ENCODE measurements around the gene MCC. TPM values are rescaled to one million over a fixed set of nuclear protein-coding genes. Genes with fewer than 3 reads are reported as not detected.

Gene MCC
- total and polyA plus RNA-seq, 2 donors (not counting 1 experiment from before 2014, with no cell fraction given), result 0.09 to 0.32 TPM

DNA sequence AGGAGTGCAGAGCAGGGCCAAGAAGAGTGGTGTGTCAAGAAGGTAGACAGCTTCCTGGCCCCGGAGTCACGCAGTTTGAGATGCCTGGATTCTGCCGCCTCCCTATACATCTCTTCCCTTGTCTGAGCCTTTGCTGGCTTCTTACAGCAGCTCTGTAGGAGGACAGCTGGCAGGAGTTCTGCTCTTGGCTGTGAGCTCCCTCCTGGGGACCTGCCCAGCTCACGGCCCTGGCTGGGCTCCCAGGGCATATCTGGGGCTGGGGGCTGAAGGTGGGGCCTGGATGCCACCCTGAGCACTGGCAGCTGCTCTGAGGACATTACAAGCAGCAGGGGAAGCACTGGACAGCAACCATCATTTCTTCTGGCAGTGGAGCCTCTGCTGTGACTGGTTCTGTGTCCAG lies 52.7 kb downstream of the MCC start:
- TF ChIP-seq, protein P1, sequence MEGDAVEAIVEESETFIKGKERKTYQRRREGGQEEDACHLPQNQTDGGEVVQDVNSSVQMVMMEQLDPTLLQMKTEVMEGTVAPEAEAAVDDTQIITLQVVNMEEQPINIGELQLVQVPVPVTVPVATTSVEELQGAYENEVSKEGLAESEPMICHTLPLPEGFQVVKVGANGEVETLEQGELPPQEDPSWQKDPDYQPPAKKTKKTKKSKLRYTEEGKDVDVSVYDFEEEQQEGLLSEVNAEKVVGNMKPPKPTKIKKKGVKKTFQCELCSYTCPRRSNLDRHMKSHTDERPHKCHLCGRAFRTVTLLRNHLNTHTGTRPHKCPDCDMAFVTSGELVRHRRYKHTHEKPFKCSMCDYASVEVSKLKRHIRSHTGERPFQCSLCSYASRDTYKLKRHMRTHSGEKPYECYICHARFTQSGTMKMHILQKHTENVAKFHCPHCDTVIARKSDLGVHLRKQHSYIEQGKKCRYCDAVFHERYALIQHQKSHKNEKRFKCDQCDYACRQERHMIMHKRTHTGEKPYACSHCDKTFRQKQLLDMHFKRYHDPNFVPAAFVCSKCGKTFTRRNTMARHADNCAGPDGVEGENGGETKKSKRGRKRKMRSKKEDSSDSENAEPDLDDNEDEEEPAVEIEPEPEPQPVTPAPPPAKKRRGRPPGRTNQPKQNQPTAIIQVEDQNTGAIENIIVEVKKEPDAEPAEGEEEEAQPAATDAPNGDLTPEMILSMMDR (IDR thresholded peaks at IDR 0.05), result no peak
- no peak for TF ChIP-seq EZH2 (IDR thresholded peaks at IDR 0.05; ENCODE audit: borderline replicate concordance, insufficient read depth, low read depth, low read length, poor library complexity, severe bottlenecking)
- no peaks in the 10 kb centered on the region for H3K9me3 Mint-ChIP-seq (ENCODE audit: insufficient read depth)
- H3K27me3 Mint-ChIP-seq, result no peaks in the 10 kb centered on the region
- Histone ChIP-seq H3K9ac (ENCODE audit: low read length) (no peak overlapping the region), H3K27me3 (replicated peaks in 1 of 4; ENCODE audit: control extremely low read depth in 1 of 4, control insufficient read depth in 3 of 4, insufficient read depth in 4 of 4, low read length in 3 of 4) (peaks cover 0 to 3% (median 1%) of the 10 kb centered on the region in 4 experiments), H3K4me3 (ENCODE audit: control extremely low read depth in 1 of 5, extremely low read depth in 1 of 5, insufficient read depth in 1 of 5, low read depth in 2 of 5, low read length in 4 of 5) (no peak overlapping the region), H3K79me2 (ENCODE audit: control insufficient read depth, insufficient read depth, low read length) (no peaks in the 10 kb centered on the region), H3K4me1 (ENCODE audit: control insufficient read depth in 2 of 2, insufficient read depth in 2 of 2, low read length in 2 of 2) (no peaks in the 10 kb centered on the region), H2AFZ (ENCODE audit: insufficient read depth, low read depth, low read length, poor library complexity, severe bottlenecking) (no peak overlapping the region), H3K4me2 (replicated peaks; ENCODE audit: low read depth, low read length, poor library complexity, severe bottlenecking) (no peak overlapping the region), H3K9me3 (ENCODE audit: control extremely low read depth in 1 of 3, control insufficient read depth in 2 of 3, insufficient read depth in 1 of 3, low read length in 2 of 3) (no peaks in the 10 kb centered on the region), H3K36me3 (replicated peaks in 1 of 2; ENCODE audit: control extremely low read depth in 1 of 2, control insufficient read depth in 1 of 2, extremely low read depth in 1 of 2, insufficient read depth in 2 of 2, low read length in 1 of 2) (no peaks in the 10 kb centered on the region), H4K20me1 (ENCODE audit: control insufficient read depth, insufficient read depth, low read length, poor library complexity, severe bottlenecking) (no peaks in the 10 kb centered on the region), H3K27ac (ENCODE audit: low read length in 2 of 2) (no peak overlapping the region)
- intact Hi-C loops (cut with micrococcal nuclease), result no loop called here
- ChIA-PET CTCF (no interaction called here), POLR2A (no interaction called here)
- no peak overlapping the region for H3K27ac Mint-ChIP-seq
- H3K4me1 Mint-ChIP-seq, result no peaks in the 10 kb centered on the region
- WGBS (ENCODE audit: insufficient coverage), result 83% methylated on average over 4 of the region's 4 CpGs
- no peak for DNase-seq
- H3K4me3 Mint-ChIP-seq, result no peak overlapping the region
- no peak for ATAC-seq (ENCODE audit: low read depth)

DNA sequence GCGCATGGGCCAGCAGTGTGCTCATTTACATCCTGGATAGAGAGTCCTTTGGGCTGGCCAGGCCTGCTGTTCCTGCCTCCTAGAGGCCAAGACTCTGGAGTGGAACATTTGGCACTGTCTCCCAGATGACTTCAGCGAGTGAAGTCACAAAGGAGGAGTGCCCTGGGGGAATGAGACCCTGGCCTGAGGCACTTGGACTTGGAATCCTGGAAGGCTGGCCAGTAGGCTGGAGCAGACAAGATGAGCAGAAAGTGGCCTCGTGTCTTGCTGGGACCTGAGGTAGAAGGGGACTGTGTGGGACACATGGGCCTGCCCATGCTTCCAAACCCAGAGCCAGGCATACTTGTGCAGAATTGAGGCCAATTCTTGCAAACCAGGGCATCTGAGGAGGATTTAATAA lies 53.4 kb downstream of the MCC start, which contains the start of gene TSSK1B:
TSSK1B (minus strand) TSS at position 101 of the 400 bp plus-strand sequence. CDS start 150 bp downstream, outside the sequence.
- 73% methylated on average over 3 of the region's 3 CpGs for WGBS (ENCODE audit: insufficient coverage)
- Histone ChIP-seq H3K27ac (ENCODE audit: low read length in 2 of 2) (no peak within 1 kb of the TSS), H3K9me3 (ENCODE audit: control extremely low read depth in 1 of 3, control insufficient read depth in 2 of 3, insufficient read depth in 1 of 3, low read length in 2 of 3) (no peaks in the 10 kb centered on the region), H4K20me1 (ENCODE audit: control insufficient read depth, insufficient read depth, low read length, poor library complexity, severe bottlenecking) (no peaks in the 10 kb centered on the region), H3K4me1 (ENCODE audit: control insufficient read depth in 2 of 2, insufficient read depth in 2 of 2, low read length in 2 of 2) (no peaks in the 10 kb centered on the region), H3K4me2 (replicated peaks; ENCODE audit: low read depth, low read length, poor library complexity, severe bottlenecking) (no peak within 1 kb of the TSS), H3K79me2 (ENCODE audit: control insufficient read depth, insufficient read depth, low read length) (no peaks in the 10 kb centered on the region), H3K4me3 (ENCODE audit: control extremely low read depth in 1 of 5, extremely low read depth in 1 of 5, insufficient read depth in 1 of 5, low read depth in 2 of 5, low read length in 4 of 5) (no peak within 1 kb of the TSS), H3K9ac (ENCODE audit: low read length) (no peak within 1 kb of the TSS), H2AFZ (ENCODE audit: insufficient read depth, low read depth, low read length, poor library complexity, severe bottlenecking) (no peak within 1 kb of the TSS), H3K36me3 (replicated peaks in 1 of 2; ENCODE audit: control extremely low read depth in 1 of 2, control insufficient read depth in 1 of 2, extremely low read depth in 1 of 2, insufficient read depth in 2 of 2, low read length in 1 of 2) (no peaks in the 10 kb centered on the region), H3K27me3 (replicated peaks in 1 of 4; ENCODE audit: control extremely low read depth in 1 of 4, control insufficient read depth in 3 of 4, insufficient read depth in 4 of 4, low read length in 3 of 4) (peaks cover 0 to 3% (median under 1%) of the 10 kb centered on the region in 4 experiments)
- Mint-ChIP-seq H3K27me3 (no peaks in the 10 kb centered on the region), H3K9me3 (ENCODE audit: insufficient read depth) (no peaks in the 10 kb centered on the region), H3K27ac (no peak within 1 kb of the TSS), H3K4me1 (no peaks in the 10 kb centered on the region), H3K4me3 (no peak within 1 kb of the TSS)
- no peak for ATAC-seq (ENCODE audit: low read depth)
- TF ChIP-seq, protein P1 (IDR thresholded peaks at IDR 0.05), result no peak
- TF ChIP-seq EZH2 (IDR thresholded peaks at IDR 0.05; ENCODE audit: borderline replicate concordance, insufficient read depth, low read depth, low read length, poor library complexity, severe bottlenecking), result no peak
- DNase-seq, result no peak
- POLR2A ChIA-PET, result no interaction called here
- intact Hi-C loops (cut with micrococcal nuclease), result no loop called here
- CTCF ChIA-PET, result no interaction called here

Measured in B cell (primary cell).